Posterior cingulate gyrus (tissue), 11 donors: ENCODE results near the gene LYST.
"Not testable (repeated sequence)": the region's sequence is repeated elsewhere in the genome, so short reads cannot be mapped to it uniquely, and the experiment has no call there.

Experiments
- DNase-seq, 10 donors: peaks; one replicate each; pipeline versions ENCODE4 v3.0.0 to v3.0.0-alpha.2; 2020 to 2021; ENCODE audit warnings: mixed read lengths in 3 of 10
- intact Hi-C: fragments of 100-400 bp; cut with DNase I; formaldehyde crosslinking; loops from one replicate; pipeline ENCODE4 v1.15.1; 2023

LYST gene

DNA sequence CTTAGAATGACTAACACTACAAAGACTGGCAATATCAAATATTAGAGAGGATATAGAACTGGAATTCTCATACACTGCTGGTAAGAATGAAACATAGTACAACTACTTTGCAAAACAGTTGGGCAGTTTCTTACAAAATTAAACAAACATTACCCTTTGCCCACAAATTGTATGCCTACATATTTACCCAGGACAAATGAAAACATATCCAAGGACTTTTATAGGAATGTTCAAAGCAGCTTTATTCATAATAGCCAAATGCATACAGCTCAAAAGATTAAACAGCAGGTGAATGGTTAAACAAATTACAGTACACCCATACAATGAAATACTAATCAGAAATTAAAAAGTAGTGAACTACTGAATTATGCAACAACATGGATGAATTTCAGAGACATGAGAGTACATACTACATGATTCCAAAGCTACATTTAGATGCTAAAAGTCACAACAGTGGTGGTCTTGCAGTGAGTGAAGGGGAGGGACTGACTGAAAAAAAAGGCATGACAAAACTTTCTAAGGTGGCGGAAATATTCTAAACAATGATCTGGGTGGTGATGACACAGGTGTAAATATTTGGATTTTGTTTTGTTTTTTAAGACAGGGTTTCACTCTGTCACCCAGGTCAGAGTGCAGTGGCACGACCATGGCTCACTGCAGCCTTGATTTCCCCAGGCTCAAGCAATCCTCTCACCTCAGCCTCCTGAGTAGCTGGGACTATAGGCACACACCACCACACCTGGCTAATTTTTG, 40.4 kb downstream of the LYST start:
- DNase-seq, result no peak
- intact Hi-C loops, result no loop called here

DNA sequence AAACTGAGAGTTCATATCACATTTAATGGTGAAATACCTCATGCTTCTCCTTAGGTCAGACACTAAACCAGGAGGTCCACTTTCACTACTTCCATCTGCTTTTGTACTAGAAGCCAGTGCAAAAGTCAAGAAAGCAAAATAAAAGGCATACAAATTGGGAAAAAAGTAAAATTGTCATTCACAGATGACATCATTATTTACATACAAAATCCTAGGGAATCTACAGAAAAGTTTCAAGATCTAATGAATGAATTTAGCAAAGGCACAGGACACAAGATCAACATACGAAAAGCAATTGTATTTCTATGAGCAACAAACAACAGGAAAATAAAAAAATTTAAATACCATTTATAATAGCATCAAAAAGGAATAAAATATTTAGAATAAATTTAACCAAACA, 41.5 kb downstream of the LYST start:
- intact Hi-C loops, result no loop called here
- no peak for DNase-seq

DNA sequence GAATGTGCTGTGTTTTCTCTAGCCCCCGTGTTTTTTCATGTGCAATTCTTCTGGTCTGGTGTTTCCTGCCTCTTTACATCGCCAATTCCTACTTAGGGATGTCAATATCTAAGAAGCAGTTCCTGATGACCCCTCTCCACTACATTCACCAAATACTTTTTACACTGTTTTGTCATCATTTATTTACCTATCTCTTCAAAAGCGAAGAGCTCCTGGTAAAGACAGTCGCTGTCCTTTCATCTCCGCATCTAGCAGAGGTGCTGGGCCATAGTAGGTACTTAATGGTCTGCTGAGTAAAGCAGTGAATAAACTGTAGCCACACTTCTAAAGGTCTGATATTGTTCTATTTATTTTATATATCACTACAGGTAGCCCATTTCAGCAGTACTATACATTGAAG, 43.0 kb downstream of the LYST start:
- intact Hi-C loops, result no loop called here

DNA sequence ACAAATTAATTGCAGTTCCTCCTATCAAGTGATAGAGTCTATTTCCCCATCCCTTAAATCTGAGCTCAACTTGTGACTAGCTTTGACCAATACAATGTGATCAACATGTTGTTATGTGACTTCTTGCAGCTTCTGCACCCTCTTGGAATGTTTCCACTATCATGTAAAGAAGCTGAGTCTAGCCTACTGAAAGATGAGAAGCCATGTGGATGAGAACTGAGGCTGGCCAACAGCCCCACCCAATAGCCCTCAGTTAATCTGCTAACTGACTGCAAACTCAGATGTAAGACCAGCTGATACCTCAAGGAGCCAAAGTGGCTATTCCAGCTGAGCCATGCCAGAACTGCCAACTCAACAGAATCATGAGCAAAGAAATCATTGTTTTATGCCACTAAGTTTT, 44.0 kb downstream of the LYST start:
- no peak for DNase-seq
- intact Hi-C loops, result no loop called here

More for the DNA sequence above, 43.0 kb downstream of the LYST start:
- DNase-seq, result no peak

DNA sequence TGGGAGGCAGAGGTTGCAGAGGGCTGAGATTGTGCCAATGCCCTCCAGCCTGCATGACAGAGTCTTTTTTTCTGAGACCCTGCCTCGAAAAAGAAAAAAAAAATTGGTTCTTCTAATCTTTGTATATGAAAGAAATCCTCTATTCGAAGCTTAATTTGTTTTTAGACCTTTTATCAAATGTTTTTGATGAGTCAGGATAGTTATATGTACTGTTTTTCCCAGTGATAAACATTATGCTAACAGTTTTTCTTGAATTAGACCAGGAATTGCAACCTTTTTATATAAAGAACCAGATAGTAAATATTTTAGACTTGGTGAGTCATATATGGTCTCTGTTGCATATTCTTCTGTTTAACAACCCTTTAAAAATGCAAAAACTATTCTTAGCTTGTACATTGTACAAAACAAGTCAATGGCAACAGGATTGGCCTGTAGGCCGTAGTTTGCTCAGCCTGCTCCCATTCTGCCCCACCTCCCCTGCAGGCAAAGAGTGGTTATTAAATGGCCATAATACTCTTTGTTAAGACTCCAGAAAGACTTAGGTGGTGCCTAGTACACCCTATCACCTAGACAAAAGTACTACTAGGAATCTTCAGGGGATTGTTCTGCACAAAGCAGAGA, 45.2 kb downstream of the LYST start:
- no peak for DNase-seq
- intact Hi-C loops, result no loop called here

DNA sequence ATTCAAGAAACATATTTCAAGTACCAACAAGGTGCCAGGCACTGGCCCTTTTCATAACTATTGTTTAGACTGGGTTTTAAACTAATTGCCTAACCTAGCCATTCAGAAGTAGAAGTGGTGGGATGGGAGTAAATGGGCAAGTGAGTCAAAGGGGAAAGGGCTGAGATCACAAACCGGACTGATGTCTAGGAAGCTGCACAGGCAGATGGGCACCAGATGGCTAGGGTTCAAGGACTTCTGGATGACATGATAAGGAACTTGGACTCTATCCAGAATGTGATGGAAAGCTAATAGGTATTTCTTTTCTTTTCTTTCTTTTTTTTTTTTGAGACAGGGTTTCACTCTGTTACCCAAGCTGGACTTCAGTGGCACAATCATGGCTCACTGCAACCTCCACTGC, 46.6 kb downstream of the LYST start:
- intact Hi-C loops, result no loop called here

DNA sequence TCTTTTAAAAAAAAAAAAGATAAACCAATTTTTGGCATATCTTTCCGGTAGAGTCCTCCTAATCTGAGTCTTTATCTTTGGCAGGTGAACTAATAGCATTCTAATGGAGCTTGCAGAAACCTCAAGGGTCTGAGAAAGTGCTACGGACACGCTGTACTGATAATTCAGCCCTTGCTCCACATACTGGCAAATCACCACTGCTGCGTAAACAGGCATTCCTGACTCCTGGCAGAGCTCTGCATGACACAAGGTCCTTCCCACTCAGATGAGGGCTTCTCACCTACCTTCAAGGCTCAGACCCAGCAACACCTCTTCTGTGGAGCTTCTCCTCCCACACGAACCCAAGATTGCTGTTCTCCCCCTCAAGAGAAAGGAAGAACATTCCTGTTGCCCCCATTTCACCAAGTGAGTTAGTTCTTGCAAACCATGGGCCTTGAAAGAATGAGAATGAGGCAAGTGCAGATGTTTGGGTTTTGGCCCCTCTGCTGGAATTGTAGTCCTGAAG, 48.0 kb downstream of the LYST start:
- no peak for DNase-seq
- intact Hi-C loops, result no loop called here

More for the DNA sequence above, 46.6 kb downstream of the LYST start:
- DNase-seq, result no peak

DNA sequence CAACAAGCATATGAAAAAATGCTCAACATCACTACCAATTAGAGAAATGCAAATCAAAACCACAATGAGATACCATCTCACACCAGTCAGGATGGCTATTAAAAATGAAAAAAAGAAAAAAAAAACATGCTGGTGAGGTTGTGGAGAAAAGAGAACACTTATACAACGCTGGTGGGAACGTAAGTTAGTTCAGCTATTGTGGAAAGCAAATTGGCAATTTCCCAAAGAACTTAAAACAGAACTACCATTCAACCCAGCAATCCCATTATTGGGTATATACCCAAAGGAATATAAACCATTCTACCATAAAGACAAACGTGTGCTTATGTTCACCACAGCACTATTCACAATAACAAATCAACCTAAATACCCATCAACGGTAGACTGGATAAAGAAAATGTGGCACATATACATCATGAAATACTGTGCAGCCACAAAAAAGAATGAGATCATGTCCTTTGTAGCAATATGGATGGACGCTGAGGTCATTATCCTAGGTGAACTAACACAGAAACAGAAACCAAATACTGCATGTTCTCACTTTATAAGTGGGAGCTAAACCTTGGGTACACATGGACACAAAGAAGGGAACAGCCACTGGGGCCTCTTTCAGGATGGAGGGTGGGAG, 49.5 kb downstream of the LYST start:
- no peak for DNase-seq
- intact Hi-C loops, result no loop called here

DNA sequence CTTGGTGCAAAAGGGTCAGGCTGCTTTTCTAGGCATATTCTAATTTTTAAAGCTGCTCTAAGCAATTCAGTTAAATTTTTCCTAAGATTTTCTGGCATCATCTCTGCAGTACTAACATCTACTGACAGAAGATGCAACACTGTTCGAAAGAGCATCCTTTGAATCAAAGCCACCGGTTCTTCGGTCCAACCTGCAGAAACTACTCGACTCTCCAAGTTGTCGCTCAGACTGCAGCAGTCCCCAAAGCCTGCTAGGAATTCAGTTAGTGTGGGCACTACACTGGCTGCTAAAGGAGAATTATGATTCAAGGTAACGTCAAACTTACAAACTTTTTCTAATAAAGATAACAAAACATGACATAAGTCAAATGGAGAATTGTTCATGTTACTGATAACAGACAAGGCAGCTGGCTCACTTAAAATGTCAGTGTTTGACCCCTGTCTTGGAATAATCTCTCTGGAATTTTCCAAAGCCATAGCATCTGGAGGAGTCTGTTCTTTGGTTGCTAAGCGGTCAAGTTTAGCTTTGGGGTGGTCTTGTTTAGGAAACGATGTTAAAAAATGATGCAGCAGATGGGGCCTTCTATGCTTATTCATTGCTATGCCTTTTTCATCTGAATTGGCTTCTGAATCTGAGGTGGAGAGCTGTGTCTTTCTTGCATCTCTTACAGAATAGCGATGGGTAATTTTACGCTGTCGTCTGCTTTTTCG, 56.9 kb downstream of the LYST start:
- intact Hi-C loops, result no loop called here
- DNase-seq, result no peak

DNA sequence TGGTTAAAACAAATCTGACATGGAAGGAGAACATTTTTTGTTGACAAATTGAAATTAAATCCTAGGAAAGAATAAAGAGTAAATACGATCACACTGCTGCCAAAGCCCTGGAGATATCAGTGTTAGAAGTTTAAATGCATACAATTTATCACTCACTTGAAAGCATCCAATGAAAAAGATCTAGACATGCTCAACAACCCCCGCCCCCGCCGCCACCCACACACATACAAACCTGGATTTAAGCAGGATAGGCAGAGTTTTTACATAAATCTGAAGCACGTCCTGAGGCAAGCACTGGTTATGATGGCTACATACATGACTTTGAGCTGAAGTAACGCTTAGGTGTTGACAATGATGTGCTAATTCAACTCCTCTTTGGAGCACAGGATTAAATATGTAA, 58.5 kb downstream of the LYST start:
- intact Hi-C loops, result no loop called here
- no peak for DNase-seq

DNA sequence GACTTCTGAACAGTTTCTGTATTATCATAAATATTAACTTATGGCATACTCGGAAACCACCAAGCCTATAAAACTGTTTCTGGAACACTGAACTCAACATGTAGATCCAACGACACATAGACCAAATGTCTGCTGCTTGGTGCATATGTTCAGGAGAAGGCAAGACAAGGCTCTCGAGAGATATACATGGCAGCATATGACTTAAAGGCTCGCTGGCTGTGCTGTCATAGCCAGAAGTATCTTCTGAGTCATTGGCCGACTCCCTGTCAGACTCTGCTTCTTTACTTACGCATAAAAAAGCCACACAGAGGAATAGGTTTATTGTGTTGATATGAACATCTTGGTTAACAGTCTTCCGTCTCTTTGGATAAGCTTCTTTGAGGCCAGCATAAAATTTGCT, 60.6 kb downstream of the LYST start:
- intact Hi-C loops, result no loop called here
- DNase-seq, result no peak

DNA sequence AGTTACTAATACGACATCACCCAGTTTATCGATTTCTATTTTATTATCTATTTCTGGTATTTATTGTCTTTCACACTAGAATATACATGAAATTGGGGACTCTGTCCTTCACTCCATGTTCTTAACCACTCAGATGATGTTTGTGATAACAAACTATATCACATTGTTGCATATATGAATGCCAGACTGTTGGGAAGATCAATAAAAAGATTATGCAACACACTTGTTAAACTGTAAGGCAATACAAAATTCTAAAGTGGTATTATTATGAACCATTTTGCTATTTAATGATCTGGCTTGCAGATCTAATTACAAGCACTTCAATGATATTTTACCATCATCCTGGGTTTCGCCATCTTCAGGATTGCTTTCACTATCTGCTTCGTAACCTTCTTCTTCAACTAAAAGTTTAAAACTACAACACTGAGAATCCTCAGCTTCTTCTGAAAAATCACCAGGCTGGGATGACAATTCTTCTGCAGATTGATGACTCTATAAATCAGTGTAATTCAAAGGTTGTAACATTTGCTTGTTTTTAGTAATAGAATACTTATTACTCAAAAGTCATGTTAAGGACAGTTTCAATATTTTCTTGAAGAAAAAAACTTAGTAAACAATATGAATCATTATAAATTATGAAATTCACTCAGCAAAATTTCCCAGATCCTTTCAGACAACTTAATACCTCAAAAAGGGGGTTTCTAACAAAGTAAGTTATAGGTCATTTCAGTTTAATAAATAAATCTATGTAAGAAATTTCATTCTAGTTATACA, 63.9 kb downstream of the LYST start:
- no peak for DNase-seq
- intact Hi-C loops, result no loop called here

DNA sequence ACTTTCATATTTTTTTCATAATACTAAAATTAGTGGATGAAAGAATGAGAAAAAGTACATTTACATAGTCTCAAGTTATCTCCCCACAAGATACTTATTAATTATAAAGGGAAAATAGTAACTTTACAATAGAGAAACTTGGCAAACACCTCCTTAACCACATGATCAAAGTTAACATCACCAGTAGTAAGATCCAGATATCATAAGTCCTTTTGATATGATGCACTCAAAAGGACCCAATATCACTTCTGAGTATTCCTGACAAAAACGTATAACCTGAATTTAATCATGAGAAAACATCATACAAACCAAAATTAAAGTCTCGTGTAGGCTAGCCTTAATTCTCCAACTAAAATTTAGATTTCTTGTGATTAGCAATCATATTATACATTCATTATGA, 67.4 kb downstream of the LYST start:
- intact Hi-C loops, result no loop called here

DNA sequence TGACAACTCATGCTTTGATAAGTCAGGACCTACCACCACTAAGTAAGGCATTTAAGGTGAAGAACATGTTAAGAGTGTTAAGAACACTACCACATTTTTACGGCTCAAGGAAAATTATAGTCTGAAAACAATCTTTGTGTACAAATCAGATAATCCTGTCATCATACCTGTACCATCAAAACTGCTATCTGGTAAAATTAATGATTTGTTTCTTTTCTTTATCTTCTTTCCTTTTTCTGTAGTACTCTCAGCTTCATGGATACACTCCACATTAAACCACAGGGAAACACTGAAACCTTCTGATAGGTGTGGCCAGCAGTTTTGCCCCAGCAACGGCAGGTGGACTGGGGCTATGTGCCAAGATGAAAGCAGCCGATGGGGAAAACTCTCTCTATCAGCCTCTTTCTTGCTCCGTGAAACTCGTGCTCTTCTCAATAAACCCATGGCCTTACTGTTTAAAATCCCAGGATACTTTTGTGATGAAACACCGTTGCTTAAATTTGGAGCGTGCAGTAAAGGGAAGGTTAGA, 75.1 kb downstream of the LYST start:
- DNase-seq, result no peak
- intact Hi-C loops, result no loop called here

More for the DNA sequence above, 67.4 kb downstream of the LYST start:
- DNase-seq, result no peak

DNA sequence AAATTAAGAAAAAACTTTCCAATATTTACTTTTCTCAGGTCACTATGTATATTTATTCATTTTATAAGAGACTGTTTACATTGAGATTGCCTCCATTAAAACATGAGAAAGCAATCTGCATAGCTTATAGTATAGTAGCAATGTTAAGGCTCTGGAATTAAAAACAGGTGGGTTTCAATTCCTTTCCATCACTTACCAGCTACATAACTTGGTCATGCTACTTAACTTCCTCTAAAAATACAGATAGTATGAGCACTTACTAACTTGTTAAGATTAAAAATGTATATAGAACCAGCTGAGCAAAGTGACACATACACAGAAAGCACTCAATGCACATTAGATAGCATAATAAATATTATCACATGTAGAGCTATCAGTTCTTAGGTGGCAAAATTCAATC, 76.6 kb downstream of the LYST start:
- intact Hi-C loops, result no loop called here
- no peak for DNase-seq

DNA sequence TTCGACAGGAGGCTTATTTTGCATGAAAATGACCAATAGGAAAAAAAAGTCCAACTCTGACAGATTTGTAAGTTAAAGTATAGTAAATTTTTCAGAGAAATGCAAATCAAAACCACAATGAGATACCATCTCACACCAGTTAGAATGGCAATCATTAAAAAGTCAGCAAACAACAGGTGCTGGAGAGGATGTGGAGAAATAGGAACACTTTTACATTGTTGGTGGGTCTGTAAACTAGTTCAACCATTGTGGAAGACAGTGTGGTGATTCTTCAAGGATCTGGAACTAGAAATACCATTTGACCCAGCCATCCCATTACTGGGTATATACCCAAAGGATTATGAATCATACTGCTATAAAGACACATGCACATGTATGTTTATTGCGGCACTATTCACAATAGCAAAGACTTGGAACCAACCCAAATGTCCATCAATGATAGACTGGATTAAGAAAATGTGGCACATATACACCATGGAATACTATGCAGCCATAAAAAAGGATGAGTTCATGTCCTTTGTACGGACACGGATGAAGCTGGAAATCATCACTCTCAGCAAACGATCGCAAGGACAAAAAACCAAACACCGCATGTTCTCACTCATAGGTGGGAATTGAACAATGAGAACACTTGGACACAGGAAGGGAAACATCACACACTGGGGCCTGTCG, 80.3 kb downstream of the LYST start:
- DNase-seq, intact Hi-C loops: not testable (repeated sequence)

DNA sequence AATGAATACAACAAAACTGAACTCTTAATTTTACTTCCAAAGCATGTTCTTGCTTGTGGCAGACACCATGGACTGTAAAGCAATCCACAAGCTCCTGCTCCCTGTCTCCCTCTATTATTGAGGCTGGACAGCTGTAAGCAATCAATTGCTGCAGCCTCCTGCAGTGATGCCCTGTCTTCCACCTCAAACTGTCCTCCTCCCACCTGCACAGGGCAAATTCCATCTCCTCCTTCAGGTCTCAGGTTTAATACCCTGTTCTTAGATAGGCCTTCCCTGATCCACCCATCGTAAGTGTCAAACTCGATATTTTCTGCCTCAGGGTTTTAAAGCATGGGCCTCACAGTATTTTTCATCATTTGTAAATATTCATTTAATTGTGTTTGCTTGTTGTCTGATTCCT, 81.8 kb downstream of the LYST start:
- intact Hi-C loops, result no loop called here
- peak in 1 of 10 donors; percentile 17 for DNase-seq

DNA sequence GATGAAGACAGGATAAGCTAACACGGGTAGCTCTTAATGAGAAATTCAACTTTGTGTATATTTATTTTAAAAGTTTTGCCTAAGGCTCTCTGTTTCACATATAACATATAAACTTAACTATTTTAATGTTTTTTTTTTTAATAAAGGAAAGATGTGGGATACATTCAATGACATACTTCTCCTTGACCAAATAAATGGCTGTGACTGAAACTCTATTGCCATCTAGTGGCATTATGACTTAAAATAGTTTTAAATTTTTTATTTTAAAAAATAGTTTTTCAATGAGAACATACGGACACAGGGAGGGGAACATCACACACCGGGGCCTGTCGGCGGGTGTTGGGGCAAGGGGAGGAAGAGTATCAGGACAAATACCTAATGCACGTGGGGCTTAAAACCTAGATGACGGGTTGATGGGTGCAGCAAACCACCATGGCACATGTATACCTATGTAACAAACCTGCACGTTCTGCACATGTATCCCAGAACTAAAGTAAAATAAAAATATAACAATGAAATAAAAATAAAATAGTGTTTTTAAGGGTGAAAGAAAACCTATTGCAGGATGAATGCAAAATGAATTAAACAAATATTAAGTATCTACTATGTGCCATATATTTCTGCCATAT, 83.4 kb downstream of the LYST start:
- peak in 1 of 10 donors; percentile 25 for DNase-seq

DNA sequence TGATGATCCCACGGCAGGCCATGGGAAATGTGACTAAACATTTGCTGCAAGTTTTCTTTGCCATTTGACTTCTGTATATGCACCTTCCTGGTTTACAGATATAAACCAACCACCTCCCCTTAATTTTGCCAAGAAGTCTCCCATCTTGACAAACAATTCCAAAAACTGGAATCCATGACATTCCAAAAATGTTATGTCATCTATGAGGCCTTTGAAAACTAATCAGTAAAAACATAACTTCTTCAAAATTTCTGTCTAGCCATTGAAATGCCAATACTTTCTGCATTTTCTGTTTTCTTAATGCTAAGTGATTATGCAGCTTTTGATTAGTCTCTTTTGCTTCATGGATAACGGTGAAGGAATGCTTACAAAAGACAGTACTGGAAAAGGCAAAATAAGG, 84.1 kb downstream of the LYST start:
- no peak for DNase-seq
- intact Hi-C loops, result loop anchor here (2.0 kb wide), 1 partner anchor 270 kb away; no protein-coding TSS in a partner anchor

More for the DNA sequence above, 83.4 kb downstream of the LYST start:
- intact Hi-C loops, result loop anchor here (2.0 kb wide), 1 partner anchor 270 kb away; no protein-coding TSS in a partner anchor
